Hepatocyte (in vitro differentiated cells): ENCODE data around the gene SLC38A9.

Experiments
- CTCF ChIP-seq: fragments of 200-600 bp; sonication (generic); IDR thresholded peaks from 2 replicates; pipeline ENCODE4 v1.5.1; 2016; ENCODE audit warnings: antibody characterized with exemption, mild to moderate bottlenecking; ENCODE audit not compliant: poor library complexity
- EZH2 ChIP-seq: fragments of 200-600 bp; sonication (generic); IDR thresholded peaks from 2 replicates; pipeline ENCODE4 v1.6.1; 2016; ENCODE audit warnings: antibody characterized with exemption, mild to moderate bottlenecking, borderline replicate concordance
- EZH2phosphoT487 ChIP-seq: fragments of 200-600 bp; sonication (generic); IDR thresholded peaks from one replicate; pipeline ENCODE4 v1.6.1; 2018; ENCODE audit warnings: antibody characterized with exemption, mild to moderate bottlenecking, low read depth, moderate library complexity; ENCODE audit not compliant: unreplicated experiment, severe bottlenecking

- TF ChIP-seq CTCF, result no peak
- no peak for TF ChIP-seq EZH2phosphoT487
- TF ChIP-seq EZH2, result no peak
Observed at GRCh38 chr5:55618318-55618717, 93.8 kb downstream of the SLC38A9 start.
